SK-N-SH treated with all-trans-retinoic acid at 6 μM for 48 hours (cell line): ENCODE data around the gene TNFSF13B.

Source experiments
- ARNTL ChIP-seq: fragments of 450-650 bp; formaldehyde crosslinking; IDR thresholded peaks from 2 replicates; pipeline ENCODE4 v1.5.0; 2020; ENCODE audit warnings: low read depth, mild to moderate bottlenecking, moderate library complexity, borderline replicate concordance
- CSDC2 ChIP-seq: fragments of 250-450 bp; sonication (Bioruptor Pico); IDR thresholded peaks from 2 replicates; pipeline ENCODE4 v1.5.0; 2020; ENCODE audit warnings: mild to moderate bottlenecking, moderate library complexity
- GLIS3 ChIP-seq: fragments of 250-450 bp; sonication (Bioruptor Pico); IDR thresholded peaks from 2 replicates; pipeline ENCODE4 v1.5.0; 2020; ENCODE audit warnings: mild to moderate bottlenecking, moderate library complexity
- ISL1 ChIP-seq: fragments of 250-450 bp; sonication (Bioruptor Pico); IDR thresholded peaks from 2 replicates; pipeline ENCODE4 v2.1.2; 2022; ENCODE audit warnings: mild to moderate bottlenecking, moderate library complexity
- PPARA ChIP-seq: fragments of 250-450 bp; sonication (Bioruptor Pico); IDR thresholded peaks from 2 replicates; pipeline ENCODE4 v1.5.0; 2020; ENCODE audit warnings: mild to moderate bottlenecking, borderline replicate concordance
- RARB ChIP-seq: fragments of 250-450 bp; sonication (Bioruptor Pico); IDR thresholded peaks from 2 replicates; pipeline ENCODE4 v1.8.0; 2021; ENCODE audit warnings: mild to moderate bottlenecking, moderate library complexity
- SNAI2 ChIP-seq: fragments of 250-450 bp; sonication (Bioruptor Pico); IDR thresholded peaks from 2 replicates; pipeline ENCODE4 v1.5.0; 2020; ENCODE audit warnings: mild to moderate bottlenecking, moderate library complexity
- ZFP3 ChIP-seq: fragments of 250-450 bp; sonication (Bioruptor Pico); IDR thresholded peaks from 2 replicates; pipeline ENCODE4 v1.5.0; 2020; ENCODE audit warnings: mild to moderate bottlenecking, moderate library complexity
- ZNF8 ChIP-seq: fragments of 450-650 bp; formaldehyde crosslinking; IDR thresholded peaks from 2 replicates; pipeline ENCODE4 v1.5.0; 2020; ENCODE audit warnings: mild to moderate bottlenecking, moderate library complexity
- TF ChIP-seq, protein P1 (sequence below): fragments of 250-450 bp; sonication (Bioruptor Pico); IDR thresholded peaks from 2 replicates; pipeline ENCODE4 v1.8.0; 2020; ENCODE audit warnings: mild to moderate bottlenecking, moderate library complexity, borderline replicate concordance
- TF ChIP-seq, protein P2 (sequence below): fragments of 250-450 bp; sonication (Bioruptor Pico); IDR thresholded peaks from 2 replicates; pipeline ENCODE4 v1.5.1; 2020; ENCODE audit warnings: low read depth, mild to moderate bottlenecking, moderate library complexity

- no peak for TF ChIP-seq ZFP3
- no peak for TF ChIP-seq ISL1 (CRISPR knock-in tag)
- TF ChIP-seq, protein P1, sequence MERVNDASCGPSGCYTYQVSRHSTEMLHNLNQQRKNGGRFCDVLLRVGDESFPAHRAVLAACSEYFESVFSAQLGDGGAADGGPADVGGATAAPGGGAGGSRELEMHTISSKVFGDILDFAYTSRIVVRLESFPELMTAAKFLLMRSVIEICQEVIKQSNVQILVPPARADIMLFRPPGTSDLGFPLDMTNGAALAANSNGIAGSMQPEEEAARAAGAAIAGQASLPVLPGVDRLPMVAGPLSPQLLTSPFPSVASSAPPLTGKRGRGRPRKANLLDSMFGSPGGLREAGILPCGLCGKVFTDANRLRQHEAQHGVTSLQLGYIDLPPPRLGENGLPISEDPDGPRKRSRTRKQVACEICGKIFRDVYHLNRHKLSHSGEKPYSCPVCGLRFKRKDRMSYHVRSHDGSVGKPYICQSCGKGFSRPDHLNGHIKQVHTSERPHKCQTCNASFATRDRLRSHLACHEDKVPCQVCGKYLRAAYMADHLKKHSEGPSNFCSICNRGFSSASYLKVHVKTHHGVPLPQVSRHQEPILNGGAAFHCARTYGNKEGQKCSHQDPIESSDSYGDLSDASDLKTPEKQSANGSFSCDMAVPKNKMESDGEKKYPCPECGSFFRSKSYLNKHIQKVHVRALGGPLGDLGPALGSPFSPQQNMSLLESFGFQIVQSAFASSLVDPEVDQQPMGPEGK (CRISPR knock-in tag): no peak
- no peak for TF ChIP-seq PPARA
- TF ChIP-seq, protein P2, sequence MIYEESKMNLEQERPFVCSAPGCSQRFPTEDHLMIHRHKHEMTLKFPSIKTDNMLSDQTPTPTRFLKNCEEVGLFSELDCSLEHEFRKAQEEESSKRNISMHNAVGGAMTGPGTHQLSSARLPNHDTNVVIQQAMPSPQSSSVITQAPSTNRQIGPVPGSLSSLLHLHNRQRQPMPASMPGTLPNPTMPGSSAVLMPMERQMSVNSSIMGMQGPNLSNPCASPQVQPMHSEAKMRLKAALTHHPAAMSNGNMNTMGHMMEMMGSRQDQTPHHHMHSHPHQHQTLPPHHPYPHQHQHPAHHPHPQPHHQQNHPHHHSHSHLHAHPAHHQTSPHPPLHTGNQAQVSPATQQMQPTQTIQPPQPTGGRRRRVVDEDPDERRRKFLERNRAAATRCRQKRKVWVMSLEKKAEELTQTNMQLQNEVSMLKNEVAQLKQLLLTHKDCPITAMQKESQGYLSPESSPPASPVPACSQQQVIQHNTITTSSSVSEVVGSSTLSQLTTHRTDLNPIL (CRISPR knock-in tag): no peak
- TF ChIP-seq GLIS3 (CRISPR knock-in tag): no peak
- no peak for TF ChIP-seq RARB
- no peak for TF ChIP-seq CSDC2
- TF ChIP-seq ARNTL (CRISPR knock-in tag): no peak
- TF ChIP-seq SNAI2 (CRISPR knock-in tag): no peak
- TF ChIP-seq ZNF8 (CRISPR knock-in tag): no peak
Observed at GRCh38 chr13:108313382-108313781, 43.9 kb downstream of the TNFSF13B start.
